Activated naive CD4-positive, alpha-beta T cell treated with anti-CD3 and anti-CD28 coated beads, Interleukin-2, amount 50 U/mL, for 72 hours (primary cell): ENCODE data around the gene ATRIP. TPM values are rescaled to one million over a fixed set of nuclear protein-coding genes. Genes with fewer than 3 reads are reported as not detected.

Experiments used
- ATAC-seq, 2 donors: fragments of 150-1000 bp; cut with Tn5 transposase; 2 replicates each; pipeline ENCODE4 v1.10.0; 2021; ENCODE audit warnings: mild to moderate bottlenecking in 2 of 2, moderate library complexity in 2 of 2
- DNase-seq, 2 donors: peaks; one replicate each; pipeline ENCODE4 v3.0.0; 2021 to 2022; ENCODE audit warnings: low spot score in 2 of 2
- H3K27ac Mint-ChIP-seq, 2 donors: one replicate each; pipeline ENCODE4 v1.8.0; 2022; ENCODE audit warnings: mild to moderate bottlenecking in 2 of 2, mixed read lengths in 2 of 2
- H3K36me3 Mint-ChIP-seq, 2 donors: one replicate each; pipeline ENCODE4 v1.8.0; 2022; ENCODE audit warnings: mixed read lengths in 2 of 2
- H3K9me3 Mint-ChIP-seq, 2 donors: one replicate each; pipeline ENCODE4 v1.8.0; 2022; ENCODE audit warnings: mixed read lengths in 2 of 2
- total RNA-seq, 2 donors: library from RNA; stranded (reverse); gene quantifications; one replicate each; pipeline ENCODE4 v1.2.3, GENCODE V29; 2022

ATRIP gene
- total RNA-seq, 2 donors from 2014 or later = 10.1 to 15.9 TPM

- H3K27ac Mint-ChIP-seq = no peak overlapping the region
- DNase-seq = no peak
- H3K9me3 Mint-ChIP-seq = no peaks in the 10 kb centered on the region
- H3K36me3 Mint-ChIP-seq = no peaks in the 10 kb centered on the region
- ATAC-seq = peak; percentile 49 to 65
These were observed 17.8 kb upstream of the ATRIP start for GRCh38 chr3:48428572-48429316.

GRCh38 chr3:48429317-48429959, 17.1 kb upstream of the ATRIP start:
- Mint-ChIP-seq H3K9me3 (no peaks in the 10 kb centered on the region), H3K36me3 (no peaks in the 10 kb centered on the region), H3K27ac (peak overlapping the region; percentile 58 to 79)
- peak; percentile 55 to 64 for DNase-seq
- ATAC-seq = peak; percentile 62 to 73

- Mint-ChIP-seq H3K9me3 (no peaks in the 10 kb centered on the region), H3K36me3 (no peaks in the 10 kb centered on the region), H3K27ac (peak within 1 kb of the TSS; percentile 58 to 79)
- peak; percentile 15 to 19 for ATAC-seq
- no peak for DNase-seq
These were observed 16.4 kb upstream of the ATRIP start, which contains the start of gene PLXNB1 for GRCh38 chr3:48429960-48430707. PLXNB1 (minus strand) TSS chr3:48430086; CDS start chr3:48424611, 5,475 bp downstream.

GRCh38 chr3:48430708-48431101, 15.8 kb upstream of the ATRIP start:
- H3K36me3 Mint-ChIP-seq = no peaks in the 10 kb centered on the region
- peak overlapping the region; percentile 40 to 79 for H3K27ac Mint-ChIP-seq
- no peak for DNase-seq
- no peak for ATAC-seq
- H3K9me3 Mint-ChIP-seq = no peaks in the 10 kb centered on the region

GRCh38 chr3:48431224-48432029, 15.1 kb upstream of the ATRIP start:
- Mint-ChIP-seq H3K9me3 (no peaks in the 10 kb centered on the region), H3K27ac (peak overlapping the region in 1 of 2 donors; percentile 79), H3K36me3 (no peaks in the 10 kb centered on the region)
- ATAC-seq (no peak), DNase-seq (no peak)

GRCh38 chr3:48432411-48433371, 13.8 kb upstream of the ATRIP start:
- Mint-ChIP-seq H3K27ac (peak overlapping the region in 1 of 2 donors; percentile 79), H3K9me3 (no peaks in the 10 kb centered on the region), H3K36me3 (no peaks in the 10 kb centered on the region)
- DNase-seq = no peak
- ATAC-seq = peak in 1 of 2 donors; percentile 40

- ATAC-seq = no peak
- Mint-ChIP-seq H3K36me3 (no peaks in the 10 kb centered on the region), H3K27ac (no peak overlapping the region), H3K9me3 (no peaks in the 10 kb centered on the region)
- DNase-seq = no peak
These were observed 12.9 kb upstream of the ATRIP start for GRCh38 chr3:48433472-48434118.

- Mint-ChIP-seq H3K9me3 (no peaks in the 10 kb centered on the region), H3K27ac (peak overlapping the region in 1 of 2 donors; percentile 30), H3K36me3 (peaks cover 2% of the 10 kb centered on the region in 2 donors)
- ATAC-seq = no peak
- no peak for DNase-seq
These were observed 11.8 kb upstream of the ATRIP start for GRCh38 chr3:48434591-48435222.

GRCh38 chr3:48435223-48435595, 11.3 kb upstream of the ATRIP start:
- DNase-seq (no peak), ATAC-seq (no peak)
- Mint-ChIP-seq H3K9me3 (no peaks in the 10 kb centered on the region), H3K27ac (no peak overlapping the region), H3K36me3 (peaks cover 6 to 7% of the 10 kb centered on the region in 2 donors)

- H3K36me3 Mint-ChIP-seq = peaks cover 11 to 14% of the 10 kb centered on the region in 2 donors
- H3K27ac Mint-ChIP-seq = no peak overlapping the region
- H3K9me3 Mint-ChIP-seq = no peaks in the 10 kb centered on the region
- peak; percentile 23 to 45 for ATAC-seq
- peak; percentile 82 to 87 for DNase-seq
These were observed 10.6 kb upstream of the ATRIP start for GRCh38 chr3:48435774-48436476.

- Mint-ChIP-seq H3K27ac (no peak overlapping the region), H3K9me3 (no peaks in the 10 kb centered on the region), H3K36me3 (peaks cover 14% of the 10 kb centered on the region in 2 donors)
- DNase-seq (no peak), ATAC-seq (no peak)
These were observed 10.1 kb upstream of the ATRIP start for GRCh38 chr3:48436477-48436787.

- ATAC-seq = no peak
- Mint-ChIP-seq H3K27ac (no peak overlapping the region), H3K36me3 (peaks cover 14 to 17% of the 10 kb centered on the region in 2 donors), H3K9me3 (no peaks in the 10 kb centered on the region)
- no peak for DNase-seq
These were observed 9.7 kb upstream of the ATRIP start for GRCh38 chr3:48436855-48437254.

- H3K36me3 Mint-ChIP-seq = peaks cover 14 to 17% of the 10 kb centered on the region in 2 donors
- H3K27ac Mint-ChIP-seq = no peak overlapping the region
- H3K9me3 Mint-ChIP-seq = no peaks in the 10 kb centered on the region
These were observed 8.7 kb upstream of the ATRIP start for GRCh38 chr3:48437812-48438211.

More at GRCh38 chr3:48437812-48438211, 8.7 kb upstream of the ATRIP start:
- ATAC-seq = no peak
- no peak for DNase-seq
